A549 treated with Hydrocortisone at 1 μM for 4 hours (cell line): ENCODE measurements around the gene ADAR. TPM values are rescaled to one million over a fixed set of nuclear protein-coding genes. Genes with fewer than 3 reads are reported as not detected.

Source experiments
- total RNA-seq: library from RNA; stranded (reverse); fragments of 200-300 nt; extraction: Qiagen RNA extraction; gene quantifications from 5 replicates; pipeline ENCODE4 v1.2.3, GENCODE V29; 2022

The ADAR gene
- total RNA-seq = 66.9 to 92.9 TPM (median 73.2 TPM) in 5 replicates

GRCh38 chr1:154607609-154608396 lies at the start of gene ADAR:
Gene ADAR, minus strand, starts transcription at chr1:154608186. Its CDS starts 180 bp downstream, at chr1:154608006.

GRCh38 chr1:154567386-154568156 lies 40.4 kb downstream of the ADAR start, which contains the start of gene CHRNB2:
Gene CHRNB2, plus strand, starts transcription at chr1:154567778. Its CDS starts 267 bp downstream, at chr1:154568045.

GRCh38 chr1:154557939-154558719 lies 49.9 kb downstream of the ADAR start, which contains the start of gene UBE2Q1:
Gene UBE2Q1, minus strand, starts transcription at chr1:154558662. Its CDS starts 109 bp downstream, at chr1:154558553.

Other genes starting within 250 kb of the ADAR start
- gene IL6R, start 202.8 kb downstream of the ADAR start, total RNA-seq = 24.3 to 30.7 TPM (median 26.2 TPM) in 5 replicates
- 0.10 to 0.16 TPM in 2 of 5 replicates, not detected in the others for gene TDRD10, start 106.0 kb downstream of the ADAR start, total RNA-seq
- 0.10 to 0.20 TPM (median 0.12 TPM) in 5 replicates for gene SHE, start 105.8 kb downstream of the ADAR start, total RNA-seq
- 56.7 to 75.3 TPM (median 67.8 TPM) in 5 replicates for gene UBE2Q1, start 49.5 kb downstream of the ADAR start, total RNA-seq
- 0.29 to 0.54 TPM (median 0.43 TPM) in 5 replicates for gene CHRNB2, start 40.4 kb downstream of the ADAR start, total RNA-seq